GM23338 (cell line): Measurements from ENCODE around the gene SYNDIG1. TPM values are rescaled to one million over a fixed set of nuclear protein-coding genes. Genes with fewer than 3 reads are reported as not detected.

Experiments used
- ATAC-seq: fragments of 200-7000 bp; cut with Tn5 transposase; 3 replicates; pipeline ENCODE4 v1.9.1; 2020
- DNase-seq: peaks from one replicate; pipeline ENCODE4 v3.0.0-alpha.2; 2015; ENCODE audit warnings: low spot score
- H2AFZ ChIP-seq: fragments of 200-600 bp; sonication (generic); 2 replicates; pipeline ENCODE4 v1.8.0; 2016; ENCODE audit warnings: antibody characterized with exemption, mild to moderate bottlenecking, moderate library complexity
- H3F3A ChIP-seq: fragments of 200-600 bp; sonication (generic); replicated peaks from 2 replicates; pipeline ENCODE4 v1.8.0; 2017; ENCODE audit warnings: antibody characterized with exemption, mixed run types, low read depth
- H3K27ac ChIP-seq: fragments of 200-600 bp; sonication (generic); 2 replicates; pipeline ENCODE4 v1.6.1; 2016; ENCODE audit warnings: low read depth
- H3K27me3 ChIP-seq: fragments of 200-600 bp; sonication (generic); 2 replicates; pipeline ENCODE4 v1.8.0; 2016; ENCODE audit warnings: mild to moderate bottlenecking, mixed run types, moderate library complexity; ENCODE audit not compliant: insufficient read depth
- H3K36me3 ChIP-seq: fragments of 200-600 bp; sonication (generic); 2 replicates; pipeline ENCODE4 v1.8.0; 2016; ENCODE audit warnings: mild to moderate bottlenecking; ENCODE audit not compliant: insufficient read depth
- H3K4me1 ChIP-seq: fragments of 200-600 bp; sonication (generic); 2 replicates; pipeline ENCODE4 v1.8.0; 2016; ENCODE audit warnings: mild to moderate bottlenecking, moderate library complexity; ENCODE audit not compliant: insufficient read depth
- H3K4me2 ChIP-seq: fragments of 200-600 bp; sonication (generic); 2 replicates; pipeline ENCODE4 v1.7.1; 2017; ENCODE audit warnings: mixed run types
- H3K4me3 ChIP-seq: fragments of 200-600 bp; sonication (generic); 2 replicates; pipeline ENCODE4 v1.6.1; 2016; ENCODE audit warnings: mixed run types
- H3K79me2 ChIP-seq: fragments of 200-600 bp; sonication (generic); replicated peaks from 2 replicates; pipeline ENCODE4 v1.8.0; 2017; ENCODE audit warnings: mild to moderate bottlenecking; ENCODE audit not compliant: insufficient read depth
- H3K9me2 ChIP-seq: fragments of 200-600 bp; sonication (generic); 2 replicates; pipeline ENCODE4 v1.8.0; 2017; ENCODE audit not compliant: insufficient read depth
- H4K20me1 ChIP-seq: fragments of 200-600 bp; sonication (generic); replicated peaks from 2 replicates; pipeline ENCODE4 v1.8.0; 2017; ENCODE audit warnings: mild to moderate bottlenecking; ENCODE audit not compliant: insufficient read depth
- H3K27ac Mint-ChIP-seq: 2 replicates; pipeline ENCODE4 v1.8.0; 2020; ENCODE audit warnings: inconsistent platforms, mild to moderate bottlenecking, moderate library complexity, mixed read lengths
- H3K27me3 Mint-ChIP-seq: 3 replicates; pipeline ENCODE4 v1.8.0; 2022; ENCODE audit warnings: low read depth, mild to moderate bottlenecking, moderate library complexity, mixed read lengths, inconsistent platforms; ENCODE audit not compliant: insufficient read depth, poor library complexity
- H3K36me3 Mint-ChIP-seq: 3 replicates; pipeline ENCODE4 v1.8.0; 2021; ENCODE audit warnings: low read depth, mild to moderate bottlenecking, inconsistent platforms, moderate library complexity, mixed read lengths
- H3K4me1 Mint-ChIP-seq: 3 replicates; pipeline ENCODE4 v1.8.0; 2020; ENCODE audit warnings: mild to moderate bottlenecking, inconsistent platforms, mixed read lengths
- H3K4me3 Mint-ChIP-seq: 3 replicates; pipeline ENCODE4 v1.8.0; 2021; ENCODE audit warnings: moderate library complexity, mild to moderate bottlenecking, inconsistent platforms, mixed read lengths
- H3K9me3 Mint-ChIP-seq: 3 replicates; pipeline ENCODE4 v1.8.0; 2020; ENCODE audit warnings: moderate library complexity, mild to moderate bottlenecking, inconsistent platforms, mixed read lengths
- CREB1 ChIP-seq: fragments of 250-450 bp; sonication (Bioruptor Pico); IDR thresholded peaks from 2 replicates; pipeline ENCODE4 v1.5.0; 2020; ENCODE audit warnings: low read depth, mild to moderate bottlenecking, moderate library complexity
- EZH2phosphoT487 ChIP-seq: fragments of 200-600 bp; sonication (generic); IDR thresholded peaks from one replicate; pipeline ENCODE4 v1.8.1; 2018; ENCODE audit warnings: antibody characterized with exemption; ENCODE audit not compliant: unreplicated experiment
- POLR2AphosphoS5 ChIP-seq: IDR thresholded peaks from 2 replicates; pipeline ENCODE4 v1.6.1; 2016; ENCODE audit warnings: antibody characterized with exemption, low read depth
- STAT1 ChIP-seq: IDR thresholded peaks from one replicate; pipeline ENCODE4 v1.6.1; 2016; ENCODE audit warnings: antibody characterized with exemption; ENCODE audit not compliant: unreplicated experiment
- ZNF114 ChIP-seq: fragments of 250-450 bp; sonication (Bioruptor Pico); IDR thresholded peaks from 2 replicates; pipeline ENCODE4 v1.5.0; 2020; ENCODE audit warnings: mild to moderate bottlenecking, moderate library complexity
- polyA plus RNA-seq: library from polyadenylated mRNA; unstranded; fragments of >200 nt; fragmentation: Nextera tagmentation; extraction: Ambion mirVana; gene quantifications from 2 replicates; pipeline ENCODE4 v1.2.1, GENCODE V29; 2016
- total RNA-seq: library from RNA; depleted of rRNA; stranded (reverse); fragments of >200 nt; shearing (Covaris generic); gene quantifications from 2 replicates; pipeline ENCODE4 v1.2.3, GENCODE V29; 2014
- TF ChIP-seq, protein P1 (sequence below): fragments of 250-450 bp; sonication (Bioruptor Pico); IDR thresholded peaks from 2 replicates; pipeline ENCODE4 v1.5.0; 2020; ENCODE audit warnings: mild to moderate bottlenecking, moderate library complexity
- TF ChIP-seq, protein P2 (sequence below): IDR thresholded peaks from 2 replicates; pipeline ENCODE4 v1.6.1; 2016; ENCODE audit warnings: antibody characterized with exemption
- TF ChIP-seq, protein P3 (sequence below), 2 experiments: fragments of 200-600 bp in 1 of 2; sonication (generic) in 1 of 2; conservative IDR thresholded peaks; 2 replicates each; pipeline versions ENCODE4 v1.5.1 to v1.6.1; 2016 to 2017; ENCODE audit warnings: antibody characterized with exemption in 2 of 2, low read depth in 2 of 2, mild to moderate bottlenecking in 2 of 2, moderate library complexity in 1 of 2

The SYNDIG1 gene
- total and polyA plus RNA-seq, 2 experiments from 2014 or later, result 2.8 to 4.8 TPM

DNA sequence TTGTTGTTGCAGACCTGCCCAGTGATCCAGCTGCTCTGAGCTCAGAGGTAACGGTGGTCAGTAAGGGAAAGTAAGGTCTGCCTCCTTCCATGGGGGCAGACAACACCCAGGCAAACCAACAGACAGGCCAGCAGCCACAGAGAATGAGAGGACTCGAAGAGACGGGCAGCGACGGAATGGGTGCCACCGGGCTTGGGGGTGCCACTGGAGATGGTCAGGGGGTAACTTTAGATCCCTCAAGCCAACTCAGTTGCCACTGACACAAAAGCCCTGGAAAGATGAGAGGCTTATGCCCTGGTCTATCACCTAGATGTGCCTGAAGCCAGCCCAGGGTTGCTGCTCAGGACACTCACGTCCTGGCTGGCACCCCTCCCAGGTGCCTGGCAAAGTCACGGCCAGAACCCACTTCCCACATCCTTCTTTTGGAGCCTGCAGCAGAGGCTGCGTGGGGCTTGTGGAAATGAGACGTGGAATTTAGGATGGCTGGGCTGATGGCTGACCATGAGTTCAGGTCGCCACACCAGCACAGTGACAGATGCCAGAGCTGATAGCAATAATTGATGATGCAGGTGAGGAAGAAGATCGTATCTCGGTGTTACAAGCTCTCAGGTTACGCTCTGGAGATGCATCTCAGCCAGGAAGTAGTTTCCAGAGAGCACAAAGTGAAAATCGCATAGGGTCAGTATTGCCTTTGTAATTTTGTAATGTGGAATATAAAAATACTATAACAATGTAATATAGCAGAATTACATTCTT lies 209.1 kb downstream of the SYNDIG1 start (continued):
- TF ChIP-seq, protein P1, sequence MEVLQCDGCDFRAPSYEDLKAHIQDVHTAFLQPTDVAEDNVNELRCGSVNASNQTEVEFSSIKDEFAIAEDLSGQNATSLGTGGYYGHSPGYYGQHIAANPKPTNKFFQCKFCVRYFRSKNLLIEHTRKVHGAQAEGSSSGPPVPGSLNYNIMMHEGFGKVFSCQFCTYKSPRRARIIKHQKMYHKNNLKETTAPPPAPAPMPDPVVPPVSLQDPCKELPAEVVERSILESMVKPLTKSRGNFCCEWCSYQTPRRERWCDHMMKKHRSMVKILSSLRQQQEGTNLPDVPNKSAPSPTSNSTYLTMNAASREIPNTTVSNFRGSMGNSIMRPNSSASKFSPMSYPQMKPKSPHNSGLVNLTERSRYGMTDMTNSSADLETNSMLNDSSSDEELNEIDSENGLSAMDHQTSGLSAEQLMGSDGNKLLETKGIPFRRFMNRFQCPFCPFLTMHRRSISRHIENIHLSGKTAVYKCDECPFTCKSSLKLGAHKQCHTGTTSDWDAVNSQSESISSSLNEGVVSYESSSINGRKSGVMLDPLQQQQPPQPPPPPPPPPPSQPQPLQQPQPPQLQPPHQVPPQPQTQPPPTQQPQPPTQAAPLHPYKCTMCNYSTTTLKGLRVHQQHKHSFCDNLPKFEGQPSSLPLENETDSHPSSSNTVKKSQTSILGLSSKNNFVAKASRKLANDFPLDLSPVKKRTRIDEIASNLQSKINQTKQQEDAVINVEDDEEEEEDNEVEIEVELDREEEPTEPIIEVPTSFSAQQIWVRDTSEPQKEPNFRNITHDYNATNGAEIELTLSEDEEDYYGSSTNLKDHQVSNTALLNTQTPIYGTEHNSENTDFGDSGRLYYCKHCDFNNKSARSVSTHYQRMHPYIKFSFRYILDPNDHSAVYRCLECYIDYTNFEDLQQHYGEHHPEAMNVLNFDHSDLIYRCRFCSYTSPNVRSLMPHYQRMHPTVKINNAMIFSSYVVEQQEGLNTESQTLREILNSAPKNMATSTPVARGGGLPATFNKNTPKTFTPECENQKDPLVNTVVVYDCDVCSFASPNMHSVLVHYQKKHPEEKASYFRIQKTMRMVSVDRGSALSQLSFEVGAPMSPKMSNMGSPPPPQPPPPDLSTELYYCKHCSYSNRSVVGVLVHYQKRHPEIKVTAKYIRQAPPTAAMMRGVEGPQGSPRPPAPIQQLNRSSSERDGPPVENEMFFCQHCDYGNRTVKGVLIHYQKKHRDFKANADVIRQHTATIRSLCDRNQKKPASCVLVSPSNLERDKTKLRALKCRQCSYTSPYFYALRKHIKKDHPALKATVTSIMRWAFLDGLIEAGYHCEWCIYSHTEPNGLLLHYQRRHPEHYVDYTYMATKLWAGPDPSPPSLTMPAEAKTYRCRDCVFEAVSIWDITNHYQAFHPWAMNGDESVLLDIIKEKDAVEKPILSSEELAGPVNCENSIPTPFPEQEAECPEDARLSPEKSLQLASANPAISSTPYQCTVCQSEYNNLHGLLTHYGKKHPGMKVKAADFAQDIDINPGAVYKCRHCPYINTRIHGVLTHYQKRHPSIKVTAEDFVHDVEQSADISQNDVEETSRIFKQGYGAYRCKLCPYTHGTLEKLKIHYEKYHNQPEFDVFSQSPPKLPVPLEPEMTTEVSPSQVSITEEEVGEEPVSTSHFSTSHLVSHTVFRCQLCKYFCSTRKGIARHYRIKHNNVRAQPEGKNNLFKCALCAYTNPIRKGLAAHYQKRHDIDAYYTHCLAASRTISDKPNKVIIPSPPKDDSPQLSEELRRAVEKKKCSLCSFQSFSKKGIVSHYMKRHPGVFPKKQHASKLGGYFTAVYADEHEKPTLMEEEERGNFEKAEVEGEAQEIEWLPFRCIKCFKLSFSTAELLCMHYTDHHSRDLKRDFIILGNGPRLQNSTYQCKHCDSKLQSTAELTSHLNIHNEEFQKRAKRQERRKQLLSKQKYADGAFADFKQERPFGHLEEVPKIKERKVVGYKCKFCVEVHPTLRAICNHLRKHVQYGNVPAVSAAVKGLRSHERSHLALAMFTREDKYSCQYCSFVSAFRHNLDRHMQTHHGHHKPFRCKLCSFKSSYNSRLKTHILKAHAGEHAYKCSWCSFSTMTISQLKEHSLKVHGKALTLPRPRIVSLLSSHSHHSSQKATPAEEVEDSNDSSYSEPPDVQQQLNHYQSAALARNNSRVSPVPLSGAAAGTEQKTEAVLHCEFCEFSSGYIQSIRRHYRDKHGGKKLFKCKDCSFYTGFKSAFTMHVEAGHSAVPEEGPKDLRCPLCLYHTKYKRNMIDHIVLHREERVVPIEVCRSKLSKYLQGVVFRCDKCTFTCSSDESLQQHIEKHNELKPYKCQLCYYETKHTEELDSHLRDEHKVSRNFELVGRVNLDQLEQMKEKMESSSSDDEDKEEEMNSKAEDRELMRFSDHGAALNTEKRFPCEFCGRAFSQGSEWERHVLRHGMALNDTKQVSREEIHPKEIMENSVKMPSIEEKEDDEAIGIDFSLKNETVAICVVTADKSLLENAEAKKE (CRISPR knock-in tag), result no peak
- TF ChIP-seq STAT1 (no peak), CREB1 (CRISPR knock-in tag) (no peak)

DNA sequence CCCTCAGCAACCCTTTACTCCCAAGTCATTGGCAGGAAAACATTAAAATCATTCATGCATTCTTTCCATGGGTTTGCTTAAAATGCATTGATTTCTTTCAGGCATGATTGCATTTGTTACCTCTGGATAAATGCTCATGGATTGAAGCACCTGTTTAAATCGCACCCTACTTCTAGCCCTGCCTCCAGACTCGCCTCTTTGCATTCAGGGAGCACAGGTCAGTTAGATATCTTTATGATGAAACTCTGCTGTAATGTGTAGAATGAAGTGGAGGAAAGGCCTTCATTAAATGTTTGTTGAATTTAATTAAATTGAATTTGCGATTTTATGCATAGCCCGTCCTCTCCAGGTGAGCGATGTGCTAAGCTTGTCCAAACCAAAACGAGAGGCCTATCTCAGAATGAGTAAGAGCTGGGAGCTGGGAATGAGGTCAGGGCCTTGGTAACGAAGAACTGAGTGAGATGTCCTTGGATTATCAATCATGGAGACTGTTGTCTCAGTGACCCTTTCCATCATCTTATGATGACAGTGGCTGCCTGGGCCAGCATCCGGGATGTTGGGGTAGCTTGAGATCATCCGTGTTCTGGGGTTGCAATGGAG lies 210.1 kb downstream of the SYNDIG1 start:
- no peak overlapping the region for H3K27ac ChIP-seq
- TF ChIP-seq, protein P2, sequence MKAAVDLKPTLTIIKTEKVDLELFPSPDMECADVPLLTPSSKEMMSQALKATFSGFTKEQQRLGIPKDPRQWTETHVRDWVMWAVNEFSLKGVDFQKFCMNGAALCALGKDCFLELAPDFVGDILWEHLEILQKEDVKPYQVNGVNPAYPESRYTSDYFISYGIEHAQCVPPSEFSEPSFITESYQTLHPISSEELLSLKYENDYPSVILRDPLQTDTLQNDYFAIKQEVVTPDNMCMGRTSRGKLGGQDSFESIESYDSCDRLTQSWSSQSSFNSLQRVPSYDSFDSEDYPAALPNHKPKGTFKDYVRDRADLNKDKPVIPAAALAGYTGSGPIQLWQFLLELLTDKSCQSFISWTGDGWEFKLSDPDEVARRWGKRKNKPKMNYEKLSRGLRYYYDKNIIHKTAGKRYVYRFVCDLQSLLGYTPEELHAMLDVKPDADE, result no peak
- no peak for TF ChIP-seq CREB1 (CRISPR knock-in tag)
- TF ChIP-seq ZNF114 (CRISPR knock-in tag), result no peak
- no peak for TF ChIP-seq EZH2phosphoT487
- TF ChIP-seq, protein P3, sequence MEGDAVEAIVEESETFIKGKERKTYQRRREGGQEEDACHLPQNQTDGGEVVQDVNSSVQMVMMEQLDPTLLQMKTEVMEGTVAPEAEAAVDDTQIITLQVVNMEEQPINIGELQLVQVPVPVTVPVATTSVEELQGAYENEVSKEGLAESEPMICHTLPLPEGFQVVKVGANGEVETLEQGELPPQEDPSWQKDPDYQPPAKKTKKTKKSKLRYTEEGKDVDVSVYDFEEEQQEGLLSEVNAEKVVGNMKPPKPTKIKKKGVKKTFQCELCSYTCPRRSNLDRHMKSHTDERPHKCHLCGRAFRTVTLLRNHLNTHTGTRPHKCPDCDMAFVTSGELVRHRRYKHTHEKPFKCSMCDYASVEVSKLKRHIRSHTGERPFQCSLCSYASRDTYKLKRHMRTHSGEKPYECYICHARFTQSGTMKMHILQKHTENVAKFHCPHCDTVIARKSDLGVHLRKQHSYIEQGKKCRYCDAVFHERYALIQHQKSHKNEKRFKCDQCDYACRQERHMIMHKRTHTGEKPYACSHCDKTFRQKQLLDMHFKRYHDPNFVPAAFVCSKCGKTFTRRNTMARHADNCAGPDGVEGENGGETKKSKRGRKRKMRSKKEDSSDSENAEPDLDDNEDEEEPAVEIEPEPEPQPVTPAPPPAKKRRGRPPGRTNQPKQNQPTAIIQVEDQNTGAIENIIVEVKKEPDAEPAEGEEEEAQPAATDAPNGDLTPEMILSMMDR (conservative IDR thresholded peaks at IDR 0.05; ENCODE audit: low read depth in 2 of 2), result no peak
- no peak for TF ChIP-seq POLR2AphosphoS5

More for the DNA sequence above, 210.1 kb downstream of the SYNDIG1 start:
- Mint-ChIP-seq H3K27me3 (peaks cover 8% of the 10 kb centered on the region), H3K27ac (no peak overlapping the region), H3K4me1 (peaks cover 4% of the 10 kb centered on the region; the same call in 1 of the 3 replicates), H3K36me3 (no peaks in the 10 kb centered on the region; the same call in 2 of the 3 replicates), H3K4me3 (no peak overlapping the region), H3K9me3 (peaks cover 4% of the 10 kb centered on the region; the same call in 1 of the 3 replicates)
- Histone ChIP-seq H3K9me2 (0 out of 2 replicates have a peak, but pooled peaks cover 4% of the 10 kb centered on the region), H3K4me2 (no peak overlapping the region), H3K36me3 (no peaks in the 10 kb centered on the region), H3F3A (no peaks in the 10 kb centered on the region), H3K4me1 (no peaks in the 10 kb centered on the region), H3K79me2 (no peaks in the 10 kb centered on the region), H4K20me1 (no peaks in the 10 kb centered on the region; the same call in 1 of the 2 replicates), H3K4me3 (no peak overlapping the region), H2AFZ (no peak overlapping the region), H3K27me3 (no peaks in the 10 kb centered on the region)
- DNase-seq, result no peak
- no peak for ATAC-seq
